Measurements from ENCODE around the gene ZNF44.

ZNF44 gene

GRCh38 chr19:12325690-12326089 lies 31.0 kb upstream of the ZNF44 start:
- TF ChIP-seq FOXP2 (optimal IDR thresholded peaks at IDR 0.05; ENCODE audit: borderline replicate concordance, extremely low read depth, extremely low read length, insufficient read depth): no peak
- no peak for TF ChIP-seq SIN3A (IDR thresholded peaks at IDR 0.05; ENCODE audit: borderline replicate concordance, insufficient read depth, low read length)
- TF ChIP-seq TAF1 (IDR thresholded peaks at IDR 0.05; ENCODE audit: borderline replicate concordance, insufficient read depth, low read length): no peak

DNA sequence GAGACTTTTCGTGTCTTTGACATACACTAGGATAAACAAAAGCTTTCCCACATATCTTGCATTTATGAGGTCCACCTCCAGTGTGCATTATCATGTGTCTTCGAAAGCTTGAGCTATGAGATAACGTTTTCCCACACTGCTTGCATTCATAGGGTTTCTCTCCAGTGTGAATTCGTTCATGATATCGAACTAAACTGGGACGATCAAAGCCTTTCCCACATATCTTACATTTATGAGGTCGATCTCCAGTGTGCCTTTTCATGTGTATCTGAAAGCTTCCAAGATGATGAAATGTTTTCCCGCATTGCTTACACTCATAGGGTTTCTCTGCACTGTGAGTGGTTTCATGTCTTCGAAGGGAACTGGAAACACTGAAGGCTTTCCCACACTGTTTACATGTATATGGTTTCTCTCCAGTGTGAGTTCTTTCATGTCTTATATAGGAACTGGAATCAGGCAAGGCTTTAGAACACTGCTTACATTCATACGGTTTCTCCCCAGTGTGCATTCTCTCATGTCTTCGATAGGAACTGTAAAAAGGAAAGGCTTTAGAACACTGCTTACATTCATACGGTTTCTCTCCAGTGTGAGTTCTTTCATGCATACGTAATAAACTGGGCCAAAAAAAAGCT lies 24.2 kb upstream of the ZNF44 start:
- TF ChIP-seq POLR2AphosphoS5 (IDR thresholded peaks at IDR 0.05; ENCODE audit: low read depth, low read length) (no peak), FOXP2 (optimal IDR thresholded peaks at IDR 0.05; ENCODE audit: borderline replicate concordance, extremely low read depth, extremely low read length, insufficient read depth) (no peak), SIN3A (IDR thresholded peaks at IDR 0.05; ENCODE audit: borderline replicate concordance, insufficient read depth, low read length) (no peak), TAF1 (IDR thresholded peaks at IDR 0.05; ENCODE audit: borderline replicate concordance, insufficient read depth, low read length) (no peak)
- TF ChIP-seq, protein P1, sequence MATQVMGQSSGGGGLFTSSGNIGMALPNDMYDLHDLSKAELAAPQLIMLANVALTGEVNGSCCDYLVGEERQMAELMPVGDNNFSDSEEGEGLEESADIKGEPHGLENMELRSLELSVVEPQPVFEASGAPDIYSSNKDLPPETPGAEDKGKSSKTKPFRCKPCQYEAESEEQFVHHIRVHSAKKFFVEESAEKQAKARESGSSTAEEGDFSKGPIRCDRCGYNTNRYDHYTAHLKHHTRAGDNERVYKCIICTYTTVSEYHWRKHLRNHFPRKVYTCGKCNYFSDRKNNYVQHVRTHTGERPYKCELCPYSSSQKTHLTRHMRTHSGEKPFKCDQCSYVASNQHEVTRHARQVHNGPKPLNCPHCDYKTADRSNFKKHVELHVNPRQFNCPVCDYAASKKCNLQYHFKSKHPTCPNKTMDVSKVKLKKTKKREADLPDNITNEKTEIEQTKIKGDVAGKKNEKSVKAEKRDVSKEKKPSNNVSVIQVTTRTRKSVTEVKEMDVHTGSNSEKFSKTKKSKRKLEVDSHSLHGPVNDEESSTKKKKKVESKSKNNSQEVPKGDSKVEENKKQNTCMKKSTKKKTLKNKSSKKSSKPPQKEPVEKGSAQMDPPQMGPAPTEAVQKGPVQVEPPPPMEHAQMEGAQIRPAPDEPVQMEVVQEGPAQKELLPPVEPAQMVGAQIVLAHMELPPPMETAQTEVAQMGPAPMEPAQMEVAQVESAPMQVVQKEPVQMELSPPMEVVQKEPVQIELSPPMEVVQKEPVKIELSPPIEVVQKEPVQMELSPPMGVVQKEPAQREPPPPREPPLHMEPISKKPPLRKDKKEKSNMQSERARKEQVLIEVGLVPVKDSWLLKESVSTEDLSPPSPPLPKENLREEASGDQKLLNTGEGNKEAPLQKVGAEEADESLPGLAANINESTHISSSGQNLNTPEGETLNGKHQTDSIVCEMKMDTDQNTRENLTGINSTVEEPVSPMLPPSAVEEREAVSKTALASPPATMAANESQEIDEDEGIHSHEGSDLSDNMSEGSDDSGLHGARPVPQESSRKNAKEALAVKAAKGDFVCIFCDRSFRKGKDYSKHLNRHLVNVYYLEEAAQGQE (IDR thresholded peaks at IDR 0.05; ENCODE audit: insufficient read depth in 1 of 2, low read depth in 2 of 2, low read length in 2 of 2): no peak

DNA sequence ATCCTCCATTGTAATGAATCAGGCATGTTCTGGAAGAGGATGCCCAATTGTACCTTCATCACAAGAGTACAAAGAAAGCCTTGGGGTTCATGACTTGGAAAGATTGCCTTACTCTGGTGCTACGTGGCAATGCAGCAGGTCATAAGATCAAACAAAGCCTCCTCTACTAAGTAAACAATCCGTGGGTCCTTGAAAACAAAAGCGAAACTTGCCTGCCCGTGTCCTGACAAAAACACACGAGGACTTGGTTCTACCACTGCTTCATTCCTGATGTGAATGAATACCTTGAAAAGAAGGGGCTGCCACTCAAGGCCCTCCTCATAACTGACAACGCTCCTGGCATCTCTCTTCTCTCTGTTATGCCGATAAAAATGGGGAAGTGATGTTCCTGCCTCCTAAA lies 19.9 kb upstream of the ZNF44 start:
- TF ChIP-seq FOXP2 (optimal IDR thresholded peaks at IDR 0.05; ENCODE audit: borderline replicate concordance, extremely low read depth, extremely low read length, insufficient read depth): no peak
- TF ChIP-seq POLR2AphosphoS5 (IDR thresholded peaks at IDR 0.05; ENCODE audit: low read depth, low read length): no peak
- TF ChIP-seq, protein P1 (IDR thresholded peaks at IDR 0.05; ENCODE audit: insufficient read depth in 1 of 2, low read depth in 2 of 2, low read length in 2 of 2): no peak
- no peak for TF ChIP-seq SIN3A (IDR thresholded peaks at IDR 0.05; ENCODE audit: borderline replicate concordance, insufficient read depth, low read length)
- no peak for TF ChIP-seq TAF1 (IDR thresholded peaks at IDR 0.05; ENCODE audit: borderline replicate concordance, insufficient read depth, low read length)

- TF ChIP-seq SIN3A (IDR thresholded peaks at IDR 0.05; ENCODE audit: borderline replicate concordance, insufficient read depth, low read length) (no peak), POLR2AphosphoS5 (IDR thresholded peaks at IDR 0.05; ENCODE audit: low read depth, low read length) (no peak), TAF1 (IDR thresholded peaks at IDR 0.05; ENCODE audit: borderline replicate concordance, insufficient read depth, low read length) (no peak)
- TF ChIP-seq, protein P1 (IDR thresholded peaks at IDR 0.05; ENCODE audit: insufficient read depth in 1 of 2, low read depth in 2 of 2, low read length in 2 of 2): no peak
Measured at GRCh38 chr19:12295191-12295590, 508 bp upstream of the ZNF44 start.

- TF ChIP-seq, protein P1 (IDR thresholded peaks at IDR 0.05; ENCODE audit: insufficient read depth in 1 of 2, low read depth in 2 of 2, low read length in 2 of 2): no peak
- no peak for TF ChIP-seq SIN3A (IDR thresholded peaks at IDR 0.05; ENCODE audit: borderline replicate concordance, insufficient read depth, low read length)
- TF ChIP-seq FOXP2 (optimal IDR thresholded peaks at IDR 0.05; ENCODE audit: borderline replicate concordance, extremely low read depth, extremely low read length, insufficient read depth): no peak
- no peak for TF ChIP-seq TAF1 (IDR thresholded peaks at IDR 0.05; ENCODE audit: borderline replicate concordance, insufficient read depth, low read length)
- no peak for TF ChIP-seq POLR2AphosphoS5 (IDR thresholded peaks at IDR 0.05; ENCODE audit: low read depth, low read length)
Measured at GRCh38 chr19:12293777-12294248, 870 bp downstream of the ZNF44 start.

All from PFSK-1 (cell line).